GM12875 (cell line): ENCODE data around the gene DNAH3.
A peak's percentile ranks its signal among the peaks of the same experiment; 100 is the strongest.
"Not testable (repeated sequence)": the region's sequence is repeated elsewhere in the genome, so short reads cannot be mapped to it uniquely, and the experiment has no call there.

Source experiments
- H3K4me3 ChIP-seq: one replicate; pipeline ENCODE4 v1.5.1; 2011; ENCODE audit warnings: low read depth, low read length, control low read depth
- CTCF ChIP-seq: IDR thresholded peaks from 2 replicates; pipeline ENCODE4 v1.5.1; 2011; ENCODE audit warnings: low read depth, mild to moderate bottlenecking, control low read depth, inconsistent platforms, low read length, moderate library complexity, borderline replicate concordance; ENCODE audit not compliant: insufficient read depth

Gene DNAH3

GRCh38 chr16:21103941-21104860 lies 46.4 kb downstream of the DNAH3 start:
- TF ChIP-seq CTCF: no peak
- H3K4me3 ChIP-seq: no peak overlapping the region

- no peak overlapping the region for H3K4me3 ChIP-seq
- peak; percentile 63 for TF ChIP-seq CTCF
Measured at GRCh38 chr16:21101631-21102420, 48.8 kb downstream of the DNAH3 start.

GRCh38 chr16:21100447-21100846 lies 50.2 kb downstream of the DNAH3 start:
- TF ChIP-seq CTCF: no peak
- H3K4me3 ChIP-seq: no peak overlapping the region

GRCh38 chr16:21097151-21097550 lies 53.5 kb downstream of the DNAH3 start:
- no peak overlapping the region for H3K4me3 ChIP-seq
- TF ChIP-seq CTCF: no peak

GRCh38 chr16:21094719-21095118 lies 55.9 kb downstream of the DNAH3 start:
- not testable (repeated sequence) for H3K4me3 ChIP-seq

GRCh38 chr16:21092951-21093350 lies 57.7 kb downstream of the DNAH3 start:
- no peak for TF ChIP-seq CTCF

GRCh38 chr16:21088646-21089538 lies 61.8 kb downstream of the DNAH3 start:
- no peak for TF ChIP-seq CTCF
- H3K4me3 ChIP-seq: no peak overlapping the region

More at GRCh38 chr16:21092951-21093350, 57.7 kb downstream of the DNAH3 start:
- H3K4me3 ChIP-seq: no peak overlapping the region
